Smooth muscle cell (in vitro differentiated cells): ENCODE results near the gene TSPAN8. TPM values are rescaled to one million over a fixed set of nuclear protein-coding genes. Genes with fewer than 3 reads are reported as not detected.

Experiments used
- DNase-seq: peaks from one replicate; lab custom pipeline; 2025; ENCODE audit not compliant: unreplicated experiment; lab: John Stamatoyannopoulos, UW
- H2AFZ ChIP-seq: fragments of 200-600 bp; sonication (generic); 2 replicates; pipeline ENCODE4 v1.6.0; 2016; ENCODE audit warnings: antibody characterized with exemption, low read depth, mild to moderate bottlenecking
- H3F3A ChIP-seq: fragments of 200-600 bp; sonication (generic); 2 replicates; pipeline ENCODE4 v1.6.0; 2017; ENCODE audit warnings: antibody characterized with exemption, low read depth
- H3K27ac ChIP-seq: fragments of 200-600 bp; sonication (generic); 2 replicates; pipeline ENCODE4 v1.5.1; 2016; ENCODE audit warnings: low read depth, mild to moderate bottlenecking
- H3K27me3 ChIP-seq: fragments of 200-600 bp; sonication (generic); 2 replicates; pipeline ENCODE4 v1.6.1; 2016; ENCODE audit warnings: low read depth, mild to moderate bottlenecking
- H3K36me3 ChIP-seq: fragments of 200-600 bp; sonication (generic); 2 replicates; pipeline ENCODE4 v1.5.1; 2016; ENCODE audit warnings: low read depth
- H3K4me1 ChIP-seq: fragments of 200-600 bp; sonication (generic); 2 replicates; pipeline ENCODE4 v1.5.1; 2016; ENCODE audit warnings: low read depth
- H3K4me2 ChIP-seq: fragments of 200-600 bp; sonication (generic); 2 replicates; pipeline ENCODE4 v1.6.0; 2016; ENCODE audit warnings: mild to moderate bottlenecking
- H3K4me3 ChIP-seq: fragments of 200-600 bp; sonication (generic); 2 replicates; pipeline ENCODE4 v1.5.1; 2016; ENCODE audit warnings: mild to moderate bottlenecking
- H3K79me2 ChIP-seq: fragments of 200-600 bp; sonication (generic); 2 replicates; pipeline ENCODE4 v1.6.0; 2016; ENCODE audit warnings: low read depth, mild to moderate bottlenecking
- H3K9ac ChIP-seq: fragments of 200-600 bp; sonication (generic); 2 replicates; pipeline ENCODE4 v1.6.0; 2016; ENCODE audit warnings: low read depth
- H3K9me3 ChIP-seq: fragments of 200-600 bp; sonication (generic); replicated peaks from 2 replicates; pipeline ENCODE4 v1.5.1; 2016; ENCODE audit warnings: low read depth
- H4K20me1 ChIP-seq: fragments of 200-600 bp; sonication (generic); 2 replicates; pipeline ENCODE4 v1.6.0; 2016; ENCODE audit warnings: low read depth
- CTCF ChIP-seq: fragments of 200-600 bp; sonication (generic); IDR thresholded peaks from 2 replicates; pipeline ENCODE4 v1.5.1; 2017; ENCODE audit warnings: borderline replicate concordance, mild to moderate bottlenecking, antibody characterized with exemption; ENCODE audit not compliant: insufficient read depth, poor library complexity, severe bottlenecking
- WGBS: methylation state at CpG from one replicate; pipeline ENCODE4 v1.1.7; 2016; ENCODE audit warnings: low lambda C conversion rate; 5-methylcytosine and 5-hydroxymethylcytosine counted together
- polyA plus RNA-seq: library from polyadenylated mRNA; unstranded; fragments of >200 nt; fragmentation: Nextera tagmentation; extraction: Ambion mirVana; gene quantifications from 2 replicates; pipeline ENCODE4 v1.2.1, GENCODE V29; 2016
- total RNA-seq: library from RNA; depleted of rRNA; stranded (reverse); fragments of >200 nt; gene quantifications from 2 replicates; pipeline ENCODE4 v1.2.3, GENCODE V29; 2014

TSPAN8 gene
- total and polyA plus RNA-seq, 2 experiments from 2014 or later: not detected

DNA sequence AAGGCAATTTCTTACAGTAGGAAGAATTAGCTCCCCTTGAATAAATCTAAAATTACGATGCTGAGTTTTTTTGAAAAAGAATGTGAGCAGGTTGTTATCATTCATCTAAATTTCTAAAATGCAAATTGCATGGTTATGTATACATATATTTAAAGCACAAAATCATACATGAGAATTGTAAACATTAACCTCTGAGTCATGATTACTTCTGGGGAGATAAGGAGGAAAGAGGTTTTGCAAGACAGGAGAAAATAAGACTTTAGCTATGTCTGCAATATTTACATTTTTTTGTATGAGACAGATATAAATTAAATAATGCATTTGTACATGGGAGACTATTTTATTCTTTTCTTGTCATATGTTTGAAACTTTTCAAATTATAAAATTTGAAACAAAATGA is 72.2 kb downstream of the TSPAN8 start:
- DNase-seq: no peak
- no peaks in the 10 kb centered on the region for H3K27me3 ChIP-seq
- no peaks in the 10 kb centered on the region for H3F3A ChIP-seq
- no peaks in the 10 kb centered on the region for H4K20me1 ChIP-seq
- TF ChIP-seq CTCF: no peak
- H3K9me3 ChIP-seq: no peaks in the 10 kb centered on the region
- H3K36me3 ChIP-seq: no peaks in the 10 kb centered on the region
- no peaks in the 10 kb centered on the region for H3K79me2 ChIP-seq
- no peak overlapping the region for H3K9ac ChIP-seq
- H3K4me2 ChIP-seq: no peak overlapping the region
- H2AFZ ChIP-seq: no peak overlapping the region
- no peaks in the 10 kb centered on the region for H3K4me1 ChIP-seq
- H3K4me3 ChIP-seq: no peak overlapping the region
- WGBS: 86% methylated on average over 1 of the region's 1 CpG
- H3K27ac ChIP-seq: no peak overlapping the region

DNA sequence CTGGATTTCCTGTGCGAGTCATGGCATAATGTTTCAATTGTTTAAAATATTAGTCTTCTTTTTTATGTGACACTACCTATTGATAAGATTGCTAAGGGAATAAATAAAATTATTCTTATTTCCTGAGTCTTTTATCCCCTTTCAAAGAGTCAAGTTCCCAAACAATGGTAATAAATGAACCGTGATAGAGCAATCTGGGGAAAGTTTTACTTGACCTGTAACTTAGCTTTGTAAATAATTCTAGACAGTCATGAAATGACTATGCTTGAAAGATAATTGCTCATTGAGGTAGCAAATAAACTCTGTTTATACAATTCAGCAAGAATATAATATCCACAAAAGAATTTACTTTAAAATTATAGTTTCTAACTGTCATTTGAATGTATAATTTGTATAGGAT is 82.1 kb downstream of the TSPAN8 start:
- H3K27ac ChIP-seq: no peak overlapping the region
- TF ChIP-seq CTCF: no peak
- H3K36me3 ChIP-seq: no peaks in the 10 kb centered on the region
- H3K4me2 ChIP-seq: no peak overlapping the region
- no peak overlapping the region for H3K4me3 ChIP-seq
- no peaks in the 10 kb centered on the region for H3K4me1 ChIP-seq
- H3K9me3 ChIP-seq: no peaks in the 10 kb centered on the region
- no peak overlapping the region for H2AFZ ChIP-seq
- DNase-seq: no peak
- no peaks in the 10 kb centered on the region for H3F3A ChIP-seq
- no peak overlapping the region for H3K9ac ChIP-seq
- H3K27me3 ChIP-seq: no peaks in the 10 kb centered on the region
- H3K79me2 ChIP-seq: no peaks in the 10 kb centered on the region
- H4K20me1 ChIP-seq: no peaks in the 10 kb centered on the region
- WGBS: 94% methylated on average over 2 of the region's 2 CpGs

Other genes starting within 250 kb of the TSPAN8 start
- gene PTPRR, start 237.3 kb downstream of the TSPAN8 start, total RNA-seq: 11.5 and 17.8 TPM in 2 replicates
- gene PTPRR, start 237.3 kb downstream of the TSPAN8 start, polyA plus RNA-seq: 2.8 and 10.6 TPM in 2 replicates